ENCODE measurements around the gene ANAPC7.

The ANAPC7 gene

GRCh38 chr12:110339184-110339952 is 64.1 kb downstream of the ANAPC7 start:
- Histone ChIP-seq H3K4me3 (ENCODE audit: low read length) (no peak overlapping the region), H3K27me3 (ENCODE audit: insufficient read depth, low read length) (no peaks in the 10 kb centered on the region), H3K4me1 (ENCODE audit: insufficient read depth, low read length) (no peaks in the 10 kb centered on the region), H2AFZ (ENCODE audit: low read depth, low read length) (no peak overlapping the region), H3K36me3 (ENCODE audit: insufficient read depth, low read length) (peaks cover 95% of the 10 kb centered on the region), H3K9me3 (ENCODE audit: low read length) (no peaks in the 10 kb centered on the region)

- H2AFZ ChIP-seq (ENCODE audit: low read depth, low read length) = no peak overlapping the region
- H3K27me3 ChIP-seq (ENCODE audit: insufficient read depth, low read length) = no peaks in the 10 kb centered on the region
- H3K4me3 ChIP-seq (ENCODE audit: low read length) = no peak overlapping the region
- peaks cover 95% of the 10 kb centered on the region for H3K36me3 ChIP-seq (ENCODE audit: insufficient read depth, low read length)
- H3K9me3 ChIP-seq (ENCODE audit: low read length) = no peaks in the 10 kb centered on the region
- no peaks in the 10 kb centered on the region for H3K4me1 ChIP-seq (ENCODE audit: insufficient read depth, low read length)
These were observed 64.8 kb downstream of the ANAPC7 start for GRCh38 chr12:110338754-110339153.

- Histone ChIP-seq H2AFZ (ENCODE audit: low read depth, low read length) (no peak overlapping the region), H3K27me3 (ENCODE audit: insufficient read depth, low read length) (no peaks in the 10 kb centered on the region), H3K4me3 (ENCODE audit: low read length) (no peak overlapping the region), H3K4me1 (ENCODE audit: insufficient read depth, low read length) (no peaks in the 10 kb centered on the region), H3K9me3 (ENCODE audit: low read length) (no peaks in the 10 kb centered on the region), H3K36me3 (ENCODE audit: insufficient read depth, low read length) (peaks cover 95% of the 10 kb centered on the region)
These were observed 65.4 kb downstream of the ANAPC7 start for GRCh38 chr12:110337912-110338710.

- Histone ChIP-seq H2AFZ (ENCODE audit: low read depth, low read length) (no peak overlapping the region), H3K27me3 (ENCODE audit: insufficient read depth, low read length) (no peaks in the 10 kb centered on the region), H3K9me3 (ENCODE audit: low read length) (no peaks in the 10 kb centered on the region), H3K4me3 (ENCODE audit: low read length) (no peak overlapping the region), H3K36me3 (ENCODE audit: insufficient read depth, low read length) (peaks cover 81% of the 10 kb centered on the region), H3K4me1 (ENCODE audit: insufficient read depth, low read length) (no peaks in the 10 kb centered on the region)
These were observed 67.9 kb downstream of the ANAPC7 start for GRCh38 chr12:110335481-110336045.

- Histone ChIP-seq H2AFZ (ENCODE audit: low read depth, low read length) (no peak overlapping the region), H3K4me1 (ENCODE audit: insufficient read depth, low read length) (no peaks in the 10 kb centered on the region), H3K27me3 (ENCODE audit: insufficient read depth, low read length) (no peaks in the 10 kb centered on the region), H3K4me3 (ENCODE audit: low read length) (no peak overlapping the region), H3K9me3 (ENCODE audit: low read length) (no peaks in the 10 kb centered on the region), H3K36me3 (ENCODE audit: insufficient read depth, low read length) (peaks cover 73% of the 10 kb centered on the region)
These were observed 70.3 kb downstream of the ANAPC7 start for GRCh38 chr12:110333201-110333600.

- H3K27me3 ChIP-seq (ENCODE audit: insufficient read depth, low read length) = no peaks in the 10 kb centered on the region
- H3K9me3 ChIP-seq (ENCODE audit: low read length) = no peaks in the 10 kb centered on the region
- no peak overlapping the region for H2AFZ ChIP-seq (ENCODE audit: low read depth, low read length)
- H3K4me3 ChIP-seq (ENCODE audit: low read length) = no peak overlapping the region
- no peaks in the 10 kb centered on the region for H3K4me1 ChIP-seq (ENCODE audit: insufficient read depth, low read length)
- H3K36me3 ChIP-seq (ENCODE audit: insufficient read depth, low read length) = peaks cover 73% of the 10 kb centered on the region
These were observed 73.0 kb downstream of the ANAPC7 start for GRCh38 chr12:110330544-110330943.

GRCh38 chr12:110330124-110330523 is 73.4 kb downstream of the ANAPC7 start:
- Histone ChIP-seq H3K36me3 (ENCODE audit: insufficient read depth, low read length) (peaks cover 72% of the 10 kb centered on the region), H2AFZ (ENCODE audit: low read depth, low read length) (no peak overlapping the region), H3K4me3 (ENCODE audit: low read length) (no peak overlapping the region), H3K27me3 (ENCODE audit: insufficient read depth, low read length) (no peaks in the 10 kb centered on the region), H3K9me3 (ENCODE audit: low read length) (no peaks in the 10 kb centered on the region), H3K4me1 (ENCODE audit: insufficient read depth, low read length) (no peaks in the 10 kb centered on the region)

GRCh38 chr12:110329710-110330109 is 73.8 kb downstream of the ANAPC7 start:
- no peak overlapping the region for H3K4me3 ChIP-seq (ENCODE audit: low read length)
- H3K4me1 ChIP-seq (ENCODE audit: insufficient read depth, low read length) = no peaks in the 10 kb centered on the region
- no peaks in the 10 kb centered on the region for H3K9me3 ChIP-seq (ENCODE audit: low read length)
- peaks cover 69% of the 10 kb centered on the region for H3K36me3 ChIP-seq (ENCODE audit: insufficient read depth, low read length)
- H2AFZ ChIP-seq (ENCODE audit: low read depth, low read length) = no peak overlapping the region
- H3K27me3 ChIP-seq (ENCODE audit: insufficient read depth, low read length) = no peaks in the 10 kb centered on the region
